Middle frontal gyrus (tissue), 1 donor: ENCODE data around the gene EYA2.
"Not testable (repeated sequence)": the region's sequence is repeated elsewhere in the genome, so short reads cannot be mapped to it uniquely, and the experiment has no call there.

Source experiments
- DNase-seq: peaks from one replicate; pipeline ENCODE4 v3.0.0-alpha.2; 2015; ENCODE audit warnings: low spot score; ENCODE audit errors: extremely low spot score

Gene EYA2, protein sequence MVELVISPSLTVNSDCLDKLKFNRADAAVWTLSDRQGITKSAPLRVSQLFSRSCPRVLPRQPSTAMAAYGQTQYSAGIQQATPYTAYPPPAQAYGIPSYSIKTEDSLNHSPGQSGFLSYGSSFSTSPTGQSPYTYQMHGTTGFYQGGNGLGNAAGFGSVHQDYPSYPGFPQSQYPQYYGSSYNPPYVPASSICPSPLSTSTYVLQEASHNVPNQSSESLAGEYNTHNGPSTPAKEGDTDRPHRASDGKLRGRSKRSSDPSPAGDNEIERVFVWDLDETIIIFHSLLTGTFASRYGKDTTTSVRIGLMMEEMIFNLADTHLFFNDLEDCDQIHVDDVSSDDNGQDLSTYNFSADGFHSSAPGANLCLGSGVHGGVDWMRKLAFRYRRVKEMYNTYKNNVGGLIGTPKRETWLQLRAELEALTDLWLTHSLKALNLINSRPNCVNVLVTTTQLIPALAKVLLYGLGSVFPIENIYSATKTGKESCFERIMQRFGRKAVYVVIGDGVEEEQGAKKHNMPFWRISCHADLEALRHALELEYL

DNA sequence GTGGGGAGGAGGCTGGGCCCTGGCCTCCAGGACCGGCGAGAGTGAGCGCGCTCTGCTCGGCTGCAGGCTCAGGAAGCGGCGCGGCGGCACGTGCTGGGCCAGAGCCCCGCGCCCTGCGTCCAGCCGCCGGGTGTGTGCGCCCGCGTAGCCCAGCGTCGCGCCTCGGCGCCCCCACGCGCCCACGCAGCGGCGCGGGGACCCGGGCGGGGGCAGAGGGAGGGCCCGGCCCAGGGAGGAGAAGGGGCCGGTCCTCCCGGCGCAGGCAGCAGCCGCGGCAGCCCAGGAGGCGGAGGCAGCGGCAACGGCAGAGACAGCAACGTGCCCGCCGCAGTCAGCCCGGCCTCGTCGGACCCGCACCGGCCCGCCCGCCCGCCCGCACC, at the start of gene EYA2:
TSS of gene EYA2 (plus strand) at position 265 of the 380 bp plus-strand sequence. CDS start 95,168 bp downstream, outside the sequence.
- no peak for DNase-seq

- no peak for DNase-seq
Observed at GRCh38 chr20:46844965-46845364, 49.7 kb upstream of the EYA2 start.

GRCh38 chr20:46849269-46849668, 45.4 kb upstream of the EYA2 start:
- no peak for DNase-seq

GRCh38 chr20:46849751-46850150, 44.9 kb upstream of the EYA2 start:
- no peak for DNase-seq

DNA sequence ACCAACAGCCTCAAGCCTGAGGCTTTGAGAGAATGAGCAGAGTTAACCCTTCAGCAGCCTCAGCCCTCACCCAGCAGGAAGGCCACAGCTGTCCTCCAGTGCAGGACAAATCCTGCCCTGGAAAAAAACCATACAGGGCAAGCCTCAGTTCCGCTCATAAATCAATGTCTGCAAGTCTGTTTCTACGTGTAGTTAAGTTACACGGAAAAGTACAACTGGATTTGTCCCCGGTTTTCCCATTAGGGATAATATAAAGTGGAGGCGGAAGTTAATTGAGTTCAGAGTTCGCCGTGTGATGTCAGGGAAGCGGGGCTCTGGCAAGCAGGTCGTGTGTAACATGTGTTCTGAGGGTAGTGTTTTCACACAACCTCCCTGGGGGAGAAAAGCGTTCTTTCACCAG, 44.2 kb upstream of the EYA2 start:
- DNase-seq, result no peak

DNA sequence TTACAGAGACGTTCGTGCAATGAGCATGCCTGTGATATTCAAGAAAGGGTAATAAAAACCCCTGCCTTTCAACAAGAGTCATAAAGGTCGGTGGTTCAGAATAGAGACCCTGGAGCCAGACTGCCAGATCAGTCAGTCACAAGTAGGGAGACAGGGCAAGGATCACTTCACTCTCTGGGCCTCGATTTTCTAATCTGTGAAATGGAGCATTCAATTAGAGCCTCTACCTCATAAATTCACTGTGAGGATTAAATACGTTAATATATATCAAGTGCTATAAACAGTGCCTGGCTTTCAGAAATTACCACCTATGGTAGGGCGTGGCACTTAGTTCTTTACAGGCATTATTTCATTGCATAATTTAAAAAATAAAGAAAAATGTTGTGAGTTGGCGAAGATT, 43.7 kb upstream of the EYA2 start:
- no peak for DNase-seq

DNA sequence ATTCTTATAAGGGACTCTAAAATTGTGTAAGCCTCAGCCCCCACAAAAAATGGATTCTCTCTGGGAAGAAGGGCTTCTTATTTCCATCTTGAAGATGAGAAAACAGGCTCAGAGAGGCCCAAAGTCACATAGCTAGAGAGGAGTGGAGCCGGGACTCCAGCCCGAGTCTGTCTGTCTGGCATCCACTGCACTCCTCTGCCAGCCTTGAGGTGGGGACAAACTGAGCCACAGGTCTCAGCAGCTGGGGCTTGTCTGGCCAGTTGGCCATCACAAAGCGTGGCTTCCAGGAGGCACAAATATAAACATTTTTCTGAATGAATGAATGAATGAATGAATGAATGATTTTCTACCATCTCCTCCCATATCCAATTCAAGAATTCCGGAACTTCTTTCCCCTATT, 42.9 kb upstream of the EYA2 start:
- no peak for DNase-seq

DNA sequence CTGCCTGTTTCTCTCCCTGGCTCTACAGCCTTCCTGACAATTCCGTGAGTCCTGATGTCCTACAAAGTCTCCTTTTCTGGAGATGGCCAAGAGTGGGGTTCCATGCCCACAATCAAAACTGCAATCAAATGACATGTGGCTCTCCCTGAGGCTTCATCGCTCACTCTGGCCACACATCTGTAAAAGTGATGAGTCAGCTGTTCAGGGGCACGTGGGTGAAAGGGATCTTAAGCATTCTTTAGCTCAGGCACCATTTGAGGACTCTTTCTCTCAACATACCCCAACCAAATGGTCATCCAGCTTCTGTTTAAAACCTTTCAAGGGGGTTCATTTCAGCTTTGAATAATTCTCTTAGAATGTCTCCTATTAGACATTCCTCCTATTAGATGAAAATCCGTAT, 42.3 kb upstream of the EYA2 start:
- DNase-seq, result no peak

DNA sequence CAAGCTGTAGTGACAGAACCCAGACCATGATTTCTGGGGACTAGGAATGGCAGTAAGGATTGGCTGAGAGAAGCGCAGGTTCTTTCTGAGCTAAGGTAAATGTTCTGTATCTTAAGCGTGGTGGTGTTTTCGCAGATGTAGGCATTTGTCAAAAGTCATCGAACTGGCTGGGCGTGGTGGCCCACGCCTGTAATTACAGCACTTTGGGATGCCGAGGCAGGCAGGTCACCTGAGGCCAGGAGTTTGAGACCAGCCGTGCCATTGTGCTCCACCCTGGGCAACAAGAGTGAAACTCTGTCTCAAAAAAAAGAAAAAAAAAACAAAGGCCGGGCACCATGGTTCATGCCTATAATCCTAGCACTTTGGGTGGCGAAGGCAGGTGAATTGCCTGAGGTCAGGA, 40.7 kb upstream of the EYA2 start:
- DNase-seq, result no peak

DNA sequence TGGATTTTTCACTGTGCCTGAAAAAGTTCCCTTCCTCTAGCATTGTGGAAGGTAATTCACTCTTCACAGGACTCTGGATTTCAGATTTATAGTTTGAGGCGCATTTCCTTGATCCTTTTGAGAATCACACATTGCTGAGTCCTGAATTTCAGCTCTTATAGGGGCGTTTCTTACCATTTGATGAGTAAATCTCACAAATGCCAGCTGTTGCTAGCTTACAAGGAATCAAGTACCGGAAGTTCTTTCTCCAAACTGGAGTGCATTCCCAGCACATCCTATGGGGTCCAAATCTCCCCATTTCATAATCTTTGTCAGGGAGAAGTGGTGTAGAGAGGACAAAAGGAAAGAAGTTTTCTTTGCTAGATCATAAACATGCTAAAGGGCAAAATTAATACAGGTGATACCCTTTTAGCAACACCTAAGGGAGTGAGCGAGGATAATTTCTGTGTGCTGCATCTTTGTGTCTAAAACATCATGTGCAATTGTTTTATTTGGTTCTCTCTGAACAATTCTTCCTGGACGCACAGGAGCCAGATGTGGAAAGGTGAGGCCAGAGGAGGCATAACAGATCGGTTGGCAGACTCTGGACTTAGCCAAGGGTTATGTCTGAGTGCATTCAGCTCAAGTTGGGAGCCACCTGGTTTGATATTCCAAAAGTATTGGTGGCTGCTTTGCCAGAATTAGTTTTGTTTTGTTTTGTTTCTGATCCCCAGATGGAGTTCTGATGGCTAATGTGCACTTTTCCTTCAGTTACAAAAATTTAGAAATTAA, 37.4 kb upstream of the EYA2 start:
- no peak for DNase-seq

GRCh38 chr20:46865824-46866223, 28.8 kb upstream of the EYA2 start:
- no peak for DNase-seq

GRCh38 chr20:46870041-46870440, 24.6 kb upstream of the EYA2 start:
- DNase-seq, result no peak

DNA sequence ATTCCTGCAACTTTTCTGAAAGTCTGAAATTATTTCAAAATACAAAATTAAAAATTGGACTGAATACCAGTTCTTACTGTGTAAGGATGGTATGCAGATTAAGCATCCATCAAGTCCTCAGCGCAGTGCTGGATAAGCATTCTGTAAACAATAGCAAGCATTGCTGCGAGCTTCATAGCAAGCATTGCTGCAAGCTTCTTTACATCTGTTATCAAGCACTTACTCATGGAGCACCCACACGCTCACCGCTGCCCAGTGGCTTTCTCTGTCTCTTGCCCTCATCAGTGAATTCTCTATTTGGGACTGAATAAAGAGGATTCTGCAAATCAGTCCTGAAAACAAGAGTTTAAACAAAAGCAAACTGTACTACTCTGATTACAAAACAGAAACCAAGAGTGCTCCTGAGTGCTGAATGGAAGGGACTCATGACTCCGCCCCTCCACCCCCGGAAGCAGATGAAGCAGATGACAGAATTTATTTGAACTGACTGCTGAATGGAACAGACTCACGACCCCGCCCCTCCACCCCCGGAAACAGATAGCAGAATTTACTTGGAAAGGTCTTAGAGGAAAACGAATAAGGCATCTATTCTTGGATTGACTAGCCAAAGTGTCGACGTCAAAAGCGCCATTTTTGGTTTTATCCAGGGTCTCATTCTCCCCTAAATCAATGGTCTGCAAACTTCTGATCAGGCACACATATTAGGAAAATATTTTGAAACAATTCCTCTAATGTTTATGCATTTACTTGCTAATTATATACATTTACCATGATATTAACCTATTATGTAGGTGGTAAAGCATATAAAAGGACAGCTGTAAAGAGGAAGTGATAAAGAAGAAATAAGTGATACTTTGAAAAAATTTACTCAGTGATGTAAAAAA, 22.1 kb upstream of the EYA2 start:
- no peak for DNase-seq

DNA sequence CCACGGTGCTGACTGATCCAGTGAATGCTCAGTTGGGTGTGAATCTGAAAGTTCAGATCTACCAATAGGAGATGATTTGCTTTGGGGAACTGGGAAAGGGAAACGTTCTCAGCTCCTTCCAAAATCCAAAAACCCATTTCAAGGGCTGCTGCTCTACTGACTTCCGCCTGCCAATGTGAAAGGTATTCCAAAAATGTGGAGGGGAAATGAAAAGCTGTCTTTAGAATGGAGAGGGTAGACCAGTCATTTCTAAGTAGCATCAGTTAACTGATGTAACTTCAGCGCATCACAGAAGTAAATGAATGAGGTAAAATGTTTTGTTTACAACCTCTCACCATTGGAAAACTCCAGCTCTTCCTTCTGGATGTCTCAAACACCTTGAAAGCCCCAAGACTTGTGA, 19.6 kb upstream of the EYA2 start:
- DNase-seq, result no peak

GRCh38 chr20:46879386-46879785, 15.3 kb upstream of the EYA2 start:
- no peak for DNase-seq

DNA sequence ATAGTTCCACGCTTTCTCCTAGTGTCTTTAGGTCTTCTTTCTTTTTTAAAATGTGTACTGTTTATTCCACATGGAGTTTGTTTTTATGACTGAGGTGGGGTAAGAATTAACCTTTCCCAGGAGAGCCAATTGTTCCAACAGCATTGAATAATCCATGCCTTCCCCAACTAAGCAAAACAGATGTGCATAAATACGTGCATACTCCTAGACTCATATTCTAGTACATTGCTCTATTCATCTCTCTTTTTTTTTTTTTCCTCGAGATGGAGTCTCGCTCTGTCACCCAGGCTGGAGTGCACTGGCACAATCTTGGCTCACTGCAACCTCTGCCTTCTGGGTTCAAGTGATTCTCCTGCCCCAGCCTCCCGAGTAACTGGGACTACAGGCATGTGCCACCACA, 14.7 kb upstream of the EYA2 start:
- not testable (repeated sequence) for DNase-seq

DNA sequence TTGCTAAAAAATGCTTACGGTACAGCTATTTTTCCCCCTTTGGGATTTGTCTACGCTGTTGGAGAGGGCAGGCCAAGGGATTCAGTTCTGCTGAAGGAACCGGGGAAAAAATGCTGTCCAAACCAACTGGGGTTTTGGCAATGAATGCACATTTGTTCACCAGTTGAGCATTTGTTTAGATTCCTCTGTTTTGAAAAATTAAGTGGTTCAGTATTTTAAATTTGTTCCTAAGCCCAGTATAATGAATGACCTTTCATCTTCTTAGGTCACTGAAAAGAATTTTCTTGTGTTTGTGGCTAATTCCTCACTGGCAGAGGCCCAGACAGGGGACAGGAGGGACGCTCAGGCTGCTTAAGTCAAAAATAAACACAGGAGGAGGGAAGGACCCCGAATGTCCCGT, 10.8 kb upstream of the EYA2 start:
- DNase-seq, result no peak

GRCh38 chr20:46890682-46891081, 4.0 kb upstream of the EYA2 start:
- no peak for DNase-seq

DNA sequence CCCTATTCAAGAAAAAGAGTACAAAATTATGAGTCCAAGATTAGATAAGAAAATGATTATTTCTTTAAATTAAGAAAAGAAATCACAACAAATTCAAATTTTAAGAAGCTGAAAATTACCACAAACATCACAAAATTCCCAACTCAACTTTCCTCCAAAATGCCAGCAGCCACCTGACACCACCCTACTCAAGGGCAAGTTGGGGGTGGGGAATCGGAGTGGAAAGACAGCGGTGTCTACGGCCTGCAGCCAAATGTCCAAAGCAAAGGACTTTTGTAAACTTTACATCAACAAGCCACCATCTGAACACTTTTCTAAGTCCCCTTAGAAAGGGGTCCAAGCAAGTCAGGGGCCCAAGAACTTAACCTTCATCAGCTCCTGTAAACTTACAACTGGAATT, 1.6 kb upstream of the EYA2 start:
- DNase-seq, result no peak

- DNase-seq, result no peak
Observed at GRCh38 chr20:46893877-46894578, 615 bp upstream of the EYA2 start.
